GM23338 (cell line): ENCODE measurements around the gene ALCAM. TPM values are rescaled to one million over a fixed set of nuclear protein-coding genes. Genes with fewer than 3 reads are reported as not detected.

ENCODE experiments used
- ATAC-seq: fragments of 200-7000 bp; cut with Tn5 transposase; 3 replicates; pipeline ENCODE4 v1.9.1; 2020
- DNase-seq: peaks from one replicate; pipeline ENCODE4 v3.0.0-alpha.2; 2015; ENCODE audit warnings: low spot score
- H2AFZ ChIP-seq: fragments of 200-600 bp; sonication (generic); 2 replicates; pipeline ENCODE4 v1.8.0; 2016; ENCODE audit warnings: antibody characterized with exemption, mild to moderate bottlenecking, moderate library complexity
- H3F3A ChIP-seq: fragments of 200-600 bp; sonication (generic); replicated peaks from 2 replicates; pipeline ENCODE4 v1.8.0; 2017; ENCODE audit warnings: antibody characterized with exemption, mixed run types, low read depth
- H3K27ac ChIP-seq: fragments of 200-600 bp; sonication (generic); 2 replicates; pipeline ENCODE4 v1.6.1; 2016; ENCODE audit warnings: low read depth
- H3K27me3 ChIP-seq: fragments of 200-600 bp; sonication (generic); 2 replicates; pipeline ENCODE4 v1.8.0; 2016; ENCODE audit warnings: mild to moderate bottlenecking, mixed run types, moderate library complexity; ENCODE audit not compliant: insufficient read depth
- H3K36me3 ChIP-seq: fragments of 200-600 bp; sonication (generic); 2 replicates; pipeline ENCODE4 v1.8.0; 2016; ENCODE audit warnings: mild to moderate bottlenecking; ENCODE audit not compliant: insufficient read depth
- H3K4me1 ChIP-seq: fragments of 200-600 bp; sonication (generic); 2 replicates; pipeline ENCODE4 v1.8.0; 2016; ENCODE audit warnings: mild to moderate bottlenecking, moderate library complexity; ENCODE audit not compliant: insufficient read depth
- H3K4me2 ChIP-seq: fragments of 200-600 bp; sonication (generic); 2 replicates; pipeline ENCODE4 v1.7.1; 2017; ENCODE audit warnings: mixed run types
- H3K4me3 ChIP-seq: fragments of 200-600 bp; sonication (generic); 2 replicates; pipeline ENCODE4 v1.6.1; 2016; ENCODE audit warnings: mixed run types
- H3K79me2 ChIP-seq: fragments of 200-600 bp; sonication (generic); replicated peaks from 2 replicates; pipeline ENCODE4 v1.8.0; 2017; ENCODE audit warnings: mild to moderate bottlenecking; ENCODE audit not compliant: insufficient read depth
- H3K9me2 ChIP-seq: fragments of 200-600 bp; sonication (generic); 2 replicates; pipeline ENCODE4 v1.8.0; 2017; ENCODE audit not compliant: insufficient read depth
- H4K20me1 ChIP-seq: fragments of 200-600 bp; sonication (generic); replicated peaks from 2 replicates; pipeline ENCODE4 v1.8.0; 2017; ENCODE audit warnings: mild to moderate bottlenecking; ENCODE audit not compliant: insufficient read depth
- H3K27ac Mint-ChIP-seq: 2 replicates; pipeline ENCODE4 v1.8.0; 2020; ENCODE audit warnings: inconsistent platforms, mild to moderate bottlenecking, moderate library complexity, mixed read lengths
- H3K27me3 Mint-ChIP-seq: 3 replicates; pipeline ENCODE4 v1.8.0; 2022; ENCODE audit warnings: low read depth, mild to moderate bottlenecking, moderate library complexity, mixed read lengths, inconsistent platforms; ENCODE audit not compliant: insufficient read depth, poor library complexity
- H3K36me3 Mint-ChIP-seq: 3 replicates; pipeline ENCODE4 v1.8.0; 2021; ENCODE audit warnings: low read depth, mild to moderate bottlenecking, inconsistent platforms, moderate library complexity, mixed read lengths
- H3K4me1 Mint-ChIP-seq: 3 replicates; pipeline ENCODE4 v1.8.0; 2020; ENCODE audit warnings: mild to moderate bottlenecking, inconsistent platforms, mixed read lengths
- H3K4me3 Mint-ChIP-seq: 3 replicates; pipeline ENCODE4 v1.8.0; 2021; ENCODE audit warnings: moderate library complexity, mild to moderate bottlenecking, inconsistent platforms, mixed read lengths
- H3K9me3 Mint-ChIP-seq: 3 replicates; pipeline ENCODE4 v1.8.0; 2020; ENCODE audit warnings: moderate library complexity, mild to moderate bottlenecking, inconsistent platforms, mixed read lengths
- CREB1 ChIP-seq: fragments of 250-450 bp; sonication (Bioruptor Pico); IDR thresholded peaks from 2 replicates; pipeline ENCODE4 v1.5.0; 2020; ENCODE audit warnings: low read depth, mild to moderate bottlenecking, moderate library complexity
- ETS1 ChIP-seq: IDR thresholded peaks from 2 replicates; pipeline ENCODE4 v1.6.1; 2016; ENCODE audit warnings: antibody characterized with exemption
- EZH2phosphoT487 ChIP-seq: fragments of 200-600 bp; sonication (generic); IDR thresholded peaks from one replicate; pipeline ENCODE4 v1.8.1; 2018; ENCODE audit warnings: antibody characterized with exemption; ENCODE audit not compliant: unreplicated experiment
- NANOG ChIP-seq: IDR thresholded peaks from 2 replicates; pipeline ENCODE4 v1.6.1; 2016; ENCODE audit warnings: antibody characterized with exemption, borderline replicate concordance
- ZNF114 ChIP-seq: fragments of 250-450 bp; sonication (Bioruptor Pico); IDR thresholded peaks from 2 replicates; pipeline ENCODE4 v1.5.0; 2020; ENCODE audit warnings: mild to moderate bottlenecking, moderate library complexity
- ZNF331 ChIP-seq: fragments of 250-450 bp; sonication (Bioruptor Pico); IDR thresholded peaks from 2 replicates; pipeline ENCODE4 v1.5.0; 2020; ENCODE audit warnings: low read depth, mild to moderate bottlenecking, moderate library complexity
- polyA plus RNA-seq: library from polyadenylated mRNA; unstranded; fragments of >200 nt; fragmentation: Nextera tagmentation; extraction: Ambion mirVana; gene quantifications from 2 replicates; pipeline ENCODE4 v1.2.1, GENCODE V29; 2016
- total RNA-seq: library from RNA; depleted of rRNA; stranded (reverse); fragments of >200 nt; shearing (Covaris generic); gene quantifications from 2 replicates; pipeline ENCODE4 v1.2.3, GENCODE V29; 2014
- TF ChIP-seq, protein P1 (sequence below): fragments of 250-450 bp; sonication (Bioruptor Pico); IDR thresholded peaks from 2 replicates; pipeline ENCODE4 v1.5.0; 2020; ENCODE audit warnings: mild to moderate bottlenecking, moderate library complexity
- TF ChIP-seq, protein P2 (sequence below), 2 experiments: fragments of 200-600 bp in 1 of 2; sonication (generic) in 1 of 2; conservative IDR thresholded peaks; 2 replicates each; pipeline versions ENCODE4 v1.5.1 to v1.6.1; 2016 to 2017; ENCODE audit warnings: antibody characterized with exemption in 2 of 2, low read depth in 2 of 2, mild to moderate bottlenecking in 2 of 2, moderate library complexity in 1 of 2

ALCAM gene
- total and polyA plus RNA-seq, 2 experiments from 2014 or later, result 11.3 to 36.0 TPM

- Histone ChIP-seq H3K27ac (no peak overlapping the region), H3K27me3 (no peaks in the 10 kb centered on the region), H4K20me1 (no peaks in the 10 kb centered on the region), H3K79me2 (no peaks in the 10 kb centered on the region), H3K4me3 (no peak overlapping the region), H3K4me2 (no peak overlapping the region), H3K9me2 (no peaks in the 10 kb centered on the region), H3K36me3 (no peaks in the 10 kb centered on the region), H3F3A (no peaks in the 10 kb centered on the region), H2AFZ (no peak overlapping the region), H3K4me1 (peaks cover 8% of the 10 kb centered on the region; the same call in 1 of the 2 replicates)
- no peaks in the 10 kb centered on the region for H3K36me3 Mint-ChIP-seq
- H3K27ac Mint-ChIP-seq, result no peak overlapping the region
- H3K9me3 Mint-ChIP-seq, result no peaks in the 10 kb centered on the region
- peak; percentile 55 for ATAC-seq
- H3K4me3 Mint-ChIP-seq, result no peak overlapping the region
- peak; percentile 25 for DNase-seq
- TF ChIP-seq ZNF331 (CRISPR knock-in tag), result no peak
- TF ChIP-seq, protein P1, sequence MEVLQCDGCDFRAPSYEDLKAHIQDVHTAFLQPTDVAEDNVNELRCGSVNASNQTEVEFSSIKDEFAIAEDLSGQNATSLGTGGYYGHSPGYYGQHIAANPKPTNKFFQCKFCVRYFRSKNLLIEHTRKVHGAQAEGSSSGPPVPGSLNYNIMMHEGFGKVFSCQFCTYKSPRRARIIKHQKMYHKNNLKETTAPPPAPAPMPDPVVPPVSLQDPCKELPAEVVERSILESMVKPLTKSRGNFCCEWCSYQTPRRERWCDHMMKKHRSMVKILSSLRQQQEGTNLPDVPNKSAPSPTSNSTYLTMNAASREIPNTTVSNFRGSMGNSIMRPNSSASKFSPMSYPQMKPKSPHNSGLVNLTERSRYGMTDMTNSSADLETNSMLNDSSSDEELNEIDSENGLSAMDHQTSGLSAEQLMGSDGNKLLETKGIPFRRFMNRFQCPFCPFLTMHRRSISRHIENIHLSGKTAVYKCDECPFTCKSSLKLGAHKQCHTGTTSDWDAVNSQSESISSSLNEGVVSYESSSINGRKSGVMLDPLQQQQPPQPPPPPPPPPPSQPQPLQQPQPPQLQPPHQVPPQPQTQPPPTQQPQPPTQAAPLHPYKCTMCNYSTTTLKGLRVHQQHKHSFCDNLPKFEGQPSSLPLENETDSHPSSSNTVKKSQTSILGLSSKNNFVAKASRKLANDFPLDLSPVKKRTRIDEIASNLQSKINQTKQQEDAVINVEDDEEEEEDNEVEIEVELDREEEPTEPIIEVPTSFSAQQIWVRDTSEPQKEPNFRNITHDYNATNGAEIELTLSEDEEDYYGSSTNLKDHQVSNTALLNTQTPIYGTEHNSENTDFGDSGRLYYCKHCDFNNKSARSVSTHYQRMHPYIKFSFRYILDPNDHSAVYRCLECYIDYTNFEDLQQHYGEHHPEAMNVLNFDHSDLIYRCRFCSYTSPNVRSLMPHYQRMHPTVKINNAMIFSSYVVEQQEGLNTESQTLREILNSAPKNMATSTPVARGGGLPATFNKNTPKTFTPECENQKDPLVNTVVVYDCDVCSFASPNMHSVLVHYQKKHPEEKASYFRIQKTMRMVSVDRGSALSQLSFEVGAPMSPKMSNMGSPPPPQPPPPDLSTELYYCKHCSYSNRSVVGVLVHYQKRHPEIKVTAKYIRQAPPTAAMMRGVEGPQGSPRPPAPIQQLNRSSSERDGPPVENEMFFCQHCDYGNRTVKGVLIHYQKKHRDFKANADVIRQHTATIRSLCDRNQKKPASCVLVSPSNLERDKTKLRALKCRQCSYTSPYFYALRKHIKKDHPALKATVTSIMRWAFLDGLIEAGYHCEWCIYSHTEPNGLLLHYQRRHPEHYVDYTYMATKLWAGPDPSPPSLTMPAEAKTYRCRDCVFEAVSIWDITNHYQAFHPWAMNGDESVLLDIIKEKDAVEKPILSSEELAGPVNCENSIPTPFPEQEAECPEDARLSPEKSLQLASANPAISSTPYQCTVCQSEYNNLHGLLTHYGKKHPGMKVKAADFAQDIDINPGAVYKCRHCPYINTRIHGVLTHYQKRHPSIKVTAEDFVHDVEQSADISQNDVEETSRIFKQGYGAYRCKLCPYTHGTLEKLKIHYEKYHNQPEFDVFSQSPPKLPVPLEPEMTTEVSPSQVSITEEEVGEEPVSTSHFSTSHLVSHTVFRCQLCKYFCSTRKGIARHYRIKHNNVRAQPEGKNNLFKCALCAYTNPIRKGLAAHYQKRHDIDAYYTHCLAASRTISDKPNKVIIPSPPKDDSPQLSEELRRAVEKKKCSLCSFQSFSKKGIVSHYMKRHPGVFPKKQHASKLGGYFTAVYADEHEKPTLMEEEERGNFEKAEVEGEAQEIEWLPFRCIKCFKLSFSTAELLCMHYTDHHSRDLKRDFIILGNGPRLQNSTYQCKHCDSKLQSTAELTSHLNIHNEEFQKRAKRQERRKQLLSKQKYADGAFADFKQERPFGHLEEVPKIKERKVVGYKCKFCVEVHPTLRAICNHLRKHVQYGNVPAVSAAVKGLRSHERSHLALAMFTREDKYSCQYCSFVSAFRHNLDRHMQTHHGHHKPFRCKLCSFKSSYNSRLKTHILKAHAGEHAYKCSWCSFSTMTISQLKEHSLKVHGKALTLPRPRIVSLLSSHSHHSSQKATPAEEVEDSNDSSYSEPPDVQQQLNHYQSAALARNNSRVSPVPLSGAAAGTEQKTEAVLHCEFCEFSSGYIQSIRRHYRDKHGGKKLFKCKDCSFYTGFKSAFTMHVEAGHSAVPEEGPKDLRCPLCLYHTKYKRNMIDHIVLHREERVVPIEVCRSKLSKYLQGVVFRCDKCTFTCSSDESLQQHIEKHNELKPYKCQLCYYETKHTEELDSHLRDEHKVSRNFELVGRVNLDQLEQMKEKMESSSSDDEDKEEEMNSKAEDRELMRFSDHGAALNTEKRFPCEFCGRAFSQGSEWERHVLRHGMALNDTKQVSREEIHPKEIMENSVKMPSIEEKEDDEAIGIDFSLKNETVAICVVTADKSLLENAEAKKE (CRISPR knock-in tag), result peak; percentile 85
- peaks cover 15% of the 10 kb centered on the region for H3K4me1 Mint-ChIP-seq
- H3K27me3 Mint-ChIP-seq, result no peaks in the 10 kb centered on the region
Observed at GRCh38 chr3:105427332-105427731, 60.6 kb downstream of the ALCAM start.

DNA sequence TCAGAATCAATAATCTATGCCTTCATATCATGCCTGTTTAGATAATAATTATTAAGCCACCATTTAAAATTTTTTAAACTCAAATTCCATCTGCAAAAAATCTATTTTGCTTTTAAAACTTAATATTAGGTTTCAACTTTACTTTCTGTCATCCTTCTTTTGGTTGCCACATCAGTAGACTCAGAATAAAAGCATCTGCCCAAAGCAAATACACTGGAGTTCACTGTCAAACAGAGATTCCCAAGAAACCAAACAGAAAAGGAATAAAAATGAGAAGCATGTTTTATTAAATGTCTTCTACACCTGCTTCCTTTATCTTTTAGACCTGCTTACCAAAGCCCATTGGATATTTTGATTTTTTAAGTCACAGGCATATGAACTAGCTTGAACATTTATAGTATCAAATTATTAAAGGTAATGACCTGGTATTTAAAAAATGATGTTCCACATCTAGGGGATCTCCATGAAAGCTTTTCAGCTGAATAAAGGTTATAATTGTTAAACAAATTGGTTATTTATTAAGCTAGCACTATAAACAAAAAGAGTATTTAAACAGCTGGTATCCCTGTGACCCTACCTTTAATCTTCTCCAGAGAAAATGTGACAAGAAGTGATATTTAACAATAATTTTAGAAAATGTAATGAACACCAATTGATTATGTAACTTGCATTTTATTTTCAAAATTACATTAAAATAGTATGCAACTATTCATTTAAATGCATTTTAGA lies 62.5 kb downstream of the ALCAM start:
- Histone ChIP-seq H3K4me1 (peaks cover 8% of the 10 kb centered on the region; the same call in 1 of the 2 replicates), H3K27ac (no peak overlapping the region), H4K20me1 (no peaks in the 10 kb centered on the region), H2AFZ (no peak overlapping the region), H3K36me3 (no peaks in the 10 kb centered on the region), H3K79me2 (no peaks in the 10 kb centered on the region), H3K4me2 (no peak overlapping the region), H3K9me2 (no peaks in the 10 kb centered on the region), H3K27me3 (no peaks in the 10 kb centered on the region), H3K4me3 (no peak overlapping the region), H3F3A (no peaks in the 10 kb centered on the region)
- no peaks in the 10 kb centered on the region for H3K36me3 Mint-ChIP-seq
- H3K27me3 Mint-ChIP-seq, result no peaks in the 10 kb centered on the region
- no peak overlapping the region for H3K4me3 Mint-ChIP-seq
- ATAC-seq, result no peak
- H3K9me3 Mint-ChIP-seq, result no peaks in the 10 kb centered on the region
- peaks cover 17% of the 10 kb centered on the region for H3K4me1 Mint-ChIP-seq
- DNase-seq, result no peak
- no peak overlapping the region for H3K27ac Mint-ChIP-seq
- TF ChIP-seq NANOG (no peak), ZNF114 (CRISPR knock-in tag) (no peak), EZH2phosphoT487 (no peak), ZNF331 (CRISPR knock-in tag) (no peak), CREB1 (no peak), ETS1 (no peak)
- TF ChIP-seq, protein P2, sequence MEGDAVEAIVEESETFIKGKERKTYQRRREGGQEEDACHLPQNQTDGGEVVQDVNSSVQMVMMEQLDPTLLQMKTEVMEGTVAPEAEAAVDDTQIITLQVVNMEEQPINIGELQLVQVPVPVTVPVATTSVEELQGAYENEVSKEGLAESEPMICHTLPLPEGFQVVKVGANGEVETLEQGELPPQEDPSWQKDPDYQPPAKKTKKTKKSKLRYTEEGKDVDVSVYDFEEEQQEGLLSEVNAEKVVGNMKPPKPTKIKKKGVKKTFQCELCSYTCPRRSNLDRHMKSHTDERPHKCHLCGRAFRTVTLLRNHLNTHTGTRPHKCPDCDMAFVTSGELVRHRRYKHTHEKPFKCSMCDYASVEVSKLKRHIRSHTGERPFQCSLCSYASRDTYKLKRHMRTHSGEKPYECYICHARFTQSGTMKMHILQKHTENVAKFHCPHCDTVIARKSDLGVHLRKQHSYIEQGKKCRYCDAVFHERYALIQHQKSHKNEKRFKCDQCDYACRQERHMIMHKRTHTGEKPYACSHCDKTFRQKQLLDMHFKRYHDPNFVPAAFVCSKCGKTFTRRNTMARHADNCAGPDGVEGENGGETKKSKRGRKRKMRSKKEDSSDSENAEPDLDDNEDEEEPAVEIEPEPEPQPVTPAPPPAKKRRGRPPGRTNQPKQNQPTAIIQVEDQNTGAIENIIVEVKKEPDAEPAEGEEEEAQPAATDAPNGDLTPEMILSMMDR (conservative IDR thresholded peaks at IDR 0.05; ENCODE audit: low read depth in 2 of 2), result no peak
